GM19351 (cell line): ENCODE results near the gene HPGD.

Experiments used
- ATAC-seq: cut with Tn5 transposase; IDR thresholded peaks from one replicate; pipeline ENCODE4 v1.9.1; 2021; ENCODE audit warnings: mild to moderate bottlenecking, moderate library complexity; ENCODE audit not compliant: unreplicated experiment

HPGD gene

DNA sequence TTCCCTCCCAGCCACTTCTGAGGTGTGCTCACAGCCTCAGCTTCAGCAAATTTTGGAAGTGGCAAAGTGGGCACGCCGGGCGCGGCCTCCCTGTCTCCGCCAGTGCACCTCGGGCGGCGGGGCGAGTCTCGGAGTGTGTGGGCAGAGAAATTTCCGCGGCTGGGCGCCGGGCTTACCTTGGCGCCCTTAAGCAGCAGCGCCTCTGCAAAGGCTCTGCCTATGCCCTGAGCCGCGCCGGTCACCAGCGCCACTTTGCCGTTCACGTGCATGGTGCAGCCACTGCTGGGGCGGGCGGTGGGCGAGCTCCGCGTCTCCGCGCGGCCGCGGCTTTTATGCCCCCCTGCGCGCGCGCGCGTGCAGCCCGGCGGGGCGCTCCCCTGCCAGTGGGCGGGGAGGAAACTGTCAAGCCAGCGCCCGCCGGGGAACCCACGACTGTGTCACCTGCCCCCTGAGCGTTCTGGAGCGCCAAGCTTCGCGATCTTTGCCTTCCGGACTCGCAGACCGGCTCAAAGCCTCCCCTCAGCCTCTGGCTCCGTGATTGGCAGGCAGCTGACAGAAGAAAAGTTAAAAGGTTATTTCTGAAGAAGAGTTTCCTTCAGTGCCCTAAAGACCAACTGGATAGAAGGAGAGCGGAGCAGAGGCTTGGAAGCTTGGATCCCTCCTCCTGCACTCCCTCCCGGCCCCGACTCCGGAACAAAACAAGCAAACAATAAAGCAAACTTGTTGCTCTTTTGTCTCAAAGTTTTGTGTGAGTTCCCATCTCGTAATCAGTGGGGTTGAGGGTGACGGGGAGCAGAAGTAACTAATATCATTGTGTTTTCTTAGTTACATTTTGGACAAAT lies at the start of gene HPGD:
Gene HPGD, minus strand, starts transcription at position 306 of the 842 bp plus-strand sequence. Its CDS starts 37 bp downstream, at position 269.
- peak; percentile 75 for ATAC-seq

GRCh38 chr4:174564529-174564928 lies 42.2 kb upstream of the HPGD start:
- peak; percentile 65 for ATAC-seq

DNA sequence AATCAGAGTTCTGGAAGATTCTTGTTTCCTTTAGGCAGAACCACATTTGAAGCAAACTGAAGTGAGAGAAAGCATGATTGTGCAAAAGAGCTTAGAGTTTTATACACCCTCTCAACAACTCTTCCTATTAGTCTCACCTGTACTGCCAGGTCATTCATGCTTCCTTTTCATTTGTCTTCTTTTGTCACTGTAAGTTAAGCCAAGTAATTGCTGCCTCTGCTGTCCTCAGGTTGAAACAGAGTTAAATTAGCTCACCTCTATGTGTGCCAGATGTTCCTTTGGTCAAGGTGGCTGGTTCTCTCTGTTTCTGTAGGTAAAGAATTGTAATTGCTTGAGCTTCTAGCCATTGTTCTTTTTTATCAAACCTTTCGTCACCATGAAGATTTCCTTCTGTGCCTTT lies 41.1 kb upstream of the HPGD start:
- no peak for ATAC-seq

GRCh38 chr4:174561560-174561959 lies 39.3 kb upstream of the HPGD start:
- no peak for ATAC-seq

- ATAC-seq: no peak
Measured at GRCh38 chr4:174559894-174560293, 37.6 kb upstream of the HPGD start.

DNA sequence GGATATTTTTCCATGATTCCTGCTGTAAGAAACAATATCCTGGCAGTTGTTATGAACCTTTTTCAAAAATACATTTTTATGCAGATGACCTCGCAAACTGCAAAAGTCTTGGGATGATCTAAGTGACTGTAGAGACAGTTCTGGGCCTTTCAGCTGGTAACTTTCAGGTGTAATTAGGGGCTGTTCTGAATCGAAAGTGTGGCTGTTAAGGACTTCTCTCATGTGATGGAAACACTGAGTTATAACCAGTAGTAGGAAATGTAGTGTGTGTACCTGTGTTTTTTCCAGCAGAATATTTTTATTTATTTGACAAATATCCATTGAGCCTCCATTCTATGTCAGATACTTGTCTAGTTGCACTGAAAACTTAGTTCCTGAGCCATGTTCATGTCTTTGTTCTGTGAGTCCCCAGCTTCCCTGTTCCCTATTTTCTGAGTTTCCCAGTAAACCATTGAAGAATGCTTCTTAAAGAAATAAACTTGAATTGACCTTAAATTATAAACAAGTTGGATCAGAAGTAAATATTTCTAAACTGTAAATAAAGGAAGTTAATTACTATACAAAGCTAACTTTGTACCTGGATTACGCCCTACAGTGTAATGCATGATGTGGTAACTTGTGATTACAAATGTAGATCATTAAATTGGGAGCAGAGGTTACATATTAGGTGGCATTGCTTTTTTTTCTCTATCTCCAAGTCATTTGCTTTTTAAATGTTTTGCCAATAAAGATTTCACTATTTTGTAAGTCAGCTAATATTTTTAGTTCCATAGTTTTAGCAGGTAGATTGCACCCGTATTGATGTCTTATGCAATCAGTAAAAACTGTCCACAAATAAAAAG lies 33.7 kb upstream of the HPGD start:
- ATAC-seq: no peak

DNA sequence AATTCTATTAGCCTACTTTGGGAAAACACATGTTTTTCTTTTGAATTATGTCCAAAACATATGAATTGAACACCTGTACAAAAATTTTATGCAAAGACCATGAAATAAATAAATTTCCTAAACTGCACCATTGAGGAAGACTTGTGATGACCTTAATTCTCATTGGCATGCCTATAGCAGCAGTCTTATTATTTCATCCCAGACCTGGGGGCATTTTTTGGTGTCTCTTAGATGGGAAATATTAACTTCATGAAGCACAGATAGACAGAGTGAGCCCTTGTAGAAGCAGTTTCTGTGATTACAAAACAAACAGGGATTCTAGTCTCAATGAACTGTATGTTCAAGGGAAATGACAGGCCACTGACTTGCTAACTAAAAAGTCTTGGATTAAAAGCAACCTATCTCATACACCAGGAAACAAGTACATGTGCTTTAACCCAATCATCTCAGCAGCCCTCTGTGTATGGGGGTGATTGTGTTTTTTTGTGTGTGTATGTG lies 32.0 kb upstream of the HPGD start:
- ATAC-seq: no peak

GRCh38 chr4:174553828-174554227 lies 31.5 kb upstream of the HPGD start:
- ATAC-seq: no peak

DNA sequence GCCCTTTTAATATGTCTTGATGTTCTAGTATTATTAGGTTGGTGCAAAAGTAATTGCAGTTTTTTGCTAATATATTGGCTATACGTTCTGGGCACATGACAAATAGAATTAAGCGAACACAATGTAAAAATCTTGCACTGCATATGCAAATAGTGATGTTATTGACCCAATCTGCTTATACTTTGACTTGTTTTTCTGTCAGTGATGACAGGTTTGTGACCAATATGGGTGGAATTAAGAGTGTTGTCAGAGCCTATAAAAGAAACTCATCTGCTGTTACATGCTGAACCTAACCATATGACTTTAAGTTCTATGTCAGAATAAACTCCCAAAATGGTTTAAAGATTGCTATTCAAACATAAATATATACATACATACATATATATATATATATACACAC lies 30.7 kb upstream of the HPGD start:
- no peak for ATAC-seq

- ATAC-seq: no peak
Measured at GRCh38 chr4:174550541-174550940, 28.3 kb upstream of the HPGD start.

GRCh38 chr4:174549721-174550120 lies 27.4 kb upstream of the HPGD start:
- ATAC-seq: no peak

- ATAC-seq: no peak
Measured at GRCh38 chr4:174545268-174545667, 23.0 kb upstream of the HPGD start.

GRCh38 chr4:174544496-174544895 lies 22.2 kb upstream of the HPGD start:
- ATAC-seq: no peak

GRCh38 chr4:174540175-174540574 lies 17.9 kb upstream of the HPGD start:
- ATAC-seq: no peak

- no peak for ATAC-seq
Measured at GRCh38 chr4:174539571-174539970, 17.3 kb upstream of the HPGD start.

DNA sequence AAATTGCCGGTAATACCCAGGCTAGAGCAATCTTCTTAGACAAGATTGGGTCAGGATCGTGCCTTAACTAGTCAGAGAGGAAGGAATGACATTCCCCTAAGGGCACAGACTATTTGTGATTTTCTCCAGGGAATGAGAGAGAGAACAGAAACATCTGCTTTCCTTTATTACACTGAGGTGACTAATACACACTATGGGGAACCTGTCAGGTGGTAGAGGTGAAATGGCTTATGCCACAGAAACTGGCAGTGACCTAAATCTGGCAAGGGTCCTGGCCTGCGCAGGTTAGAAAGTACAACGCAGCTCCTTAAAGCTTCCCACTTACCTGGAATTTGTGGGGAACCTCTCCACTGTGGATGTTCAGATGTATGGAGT lies 16.6 kb upstream of the HPGD start:
- ATAC-seq: no peak

DNA sequence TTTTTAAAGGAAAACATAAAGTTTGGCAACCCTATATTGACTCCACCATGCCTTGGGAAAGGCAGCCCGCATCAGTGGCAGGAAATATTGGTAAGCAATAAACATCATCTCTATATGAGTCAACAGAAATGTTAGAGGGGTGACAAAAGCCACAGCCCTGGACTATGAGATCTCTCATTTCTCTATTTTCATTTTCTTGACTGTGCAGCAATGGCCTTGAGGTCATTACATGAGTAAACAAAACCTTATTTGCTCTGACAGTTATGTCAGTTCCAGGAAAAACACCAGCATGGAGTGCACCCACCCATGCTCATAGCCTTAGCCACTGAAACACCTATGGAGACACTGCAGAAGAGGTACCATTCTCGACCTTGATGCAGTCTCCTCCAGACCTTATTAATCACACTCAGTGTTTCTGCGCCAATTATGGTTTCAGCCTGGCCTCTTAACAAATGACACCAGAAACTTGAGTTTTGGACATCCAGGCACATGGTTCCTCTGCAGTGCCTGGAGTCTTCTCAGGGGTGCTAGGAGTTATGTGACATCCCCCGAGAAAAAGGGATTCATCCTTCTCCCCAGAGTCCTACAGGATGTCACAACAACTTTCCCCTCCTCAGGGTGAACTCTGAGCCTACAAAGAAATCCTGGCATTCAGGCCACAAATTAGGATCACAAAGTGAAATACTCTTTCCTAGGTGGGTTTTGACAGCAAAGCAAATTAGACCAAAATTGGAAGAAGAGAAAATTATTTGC lies 16.0 kb upstream of the HPGD start:
- peak; percentile 96 for ATAC-seq

DNA sequence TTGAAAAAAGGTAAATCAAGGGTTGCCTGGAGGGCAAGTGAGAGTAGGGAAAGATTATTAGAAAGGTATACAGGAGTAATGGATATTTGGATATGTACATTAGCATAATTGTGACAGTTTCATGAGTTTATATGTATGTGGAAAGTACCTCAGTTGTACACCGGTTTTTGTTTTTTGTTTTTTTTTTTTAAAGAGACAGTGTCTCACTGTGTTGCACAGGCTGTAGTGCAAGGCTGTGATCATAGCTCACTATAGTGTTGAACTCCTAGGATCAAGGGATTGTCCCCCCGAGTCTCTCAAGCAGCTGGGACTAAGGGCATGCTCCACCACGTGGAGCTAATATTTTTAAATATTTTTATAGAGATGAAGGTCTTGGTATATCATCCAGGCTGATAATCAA lies 15.3 kb upstream of the HPGD start:
- peak; percentile 31 for ATAC-seq

- ATAC-seq: no peak
Measured at GRCh38 chr4:174534461-174534860, 12.2 kb upstream of the HPGD start.

DNA sequence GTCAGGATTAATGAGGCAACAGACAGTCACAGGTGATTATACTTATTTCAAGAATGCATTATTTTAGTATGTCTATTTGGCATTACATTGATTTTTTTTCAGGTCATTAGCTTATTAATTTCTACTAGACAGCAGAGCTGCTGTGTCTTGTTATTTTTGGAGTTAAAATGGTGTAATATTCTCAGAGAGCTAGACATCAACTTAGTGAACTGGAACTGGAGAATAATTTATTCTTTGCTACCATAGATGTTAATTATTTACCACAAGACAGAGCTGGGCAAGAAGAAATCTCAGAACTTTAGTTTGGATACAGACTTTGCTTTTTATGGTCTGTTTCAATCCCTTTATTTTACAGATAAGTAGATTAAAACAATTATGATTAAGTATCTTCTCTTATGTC lies 10.2 kb upstream of the HPGD start:
- no peak for ATAC-seq

DNA sequence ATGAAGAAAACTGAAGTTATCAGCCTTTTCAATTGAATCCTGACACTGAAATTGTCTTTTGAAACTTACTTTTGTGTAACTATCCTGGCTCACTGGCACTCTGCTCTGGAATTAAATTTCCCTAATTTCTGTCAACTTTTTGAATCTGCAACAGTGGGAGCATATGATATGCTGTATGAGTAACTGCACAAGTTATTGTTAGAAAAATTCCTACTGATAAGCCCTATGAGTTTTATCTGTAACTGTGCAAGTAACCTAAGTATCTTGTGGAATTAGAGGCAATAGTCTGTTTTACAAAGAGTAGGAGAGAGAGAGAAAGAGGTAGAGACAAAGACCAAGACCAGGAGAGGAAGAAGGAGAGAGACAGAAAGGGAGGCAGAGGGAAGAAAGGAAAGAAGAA lies 9.2 kb upstream of the HPGD start:
- ATAC-seq: no peak
